Heart left ventricle (tissue), 13 donors: Measurements from ENCODE around the gene KSR2.

ENCODE experiments used
- CTCF ChIP-seq, 12 donors: fragments of 200-600 bp; sonication (generic) in 4 of 12; IDR thresholded peaks; one replicate each; pipeline versions ENCODE4 v1.5.0 to v1.8.0; 2018 to 2022; ENCODE audit warnings: antibody characterized with exemption in 12 of 12, mild to moderate bottlenecking in 5 of 12
- POLR2A ChIP-seq, 2 donors: fragments of 450-650 bp; IDR thresholded peaks; one replicate each; pipeline ENCODE4 v1.6.1; 2017; ENCODE audit warnings: antibody characterized with exemption in 2 of 2, mild to moderate bottlenecking in 2 of 2, moderate library complexity in 2 of 2
- donor health status: ischemic (EF 13 %, LVEDD 7.1; RV severe dilation, severe dysfunction).
- donor health status: DM: no; HTN: yes; CAD: no.
- donor health status: DM: no; HTN: no; CAD: no.
- donor health status: ischemic (EF 25% LVEDD 6.9; RV normal size, moderate dysfunction).
- donor health status: ischemic (EF 25% LVEDD 5.7; RV mildly dilated, moderate dysfunction).
- donor health status: ischemic (EF 35%, LVEDD 5.7; RV mildly dilated, moderate dysfunction).
- donor health status: nonischemic (EF 11% LVEDD 7.7; RV severe dilation, severe dysfunction).
- donor health status: DM: yes; HTN: yes; CAD: no.
- donor health status: PGD.
- donor health status: ischemic (EF 29% LVEDD 5.4; RV normal size, mild dysfunction).
- donor health status: nonischemic (EF 23%, LVEDD 6.1; RV moderate dilation, normal function).

GRCh38 chr12:117933545-117933944 is 35.2 kb downstream of the KSR2 start:
- TF ChIP-seq POLR2A (IDR thresholded peaks at IDR 0.05) (no peak), CTCF (IDR thresholded peaks at IDR 0.05) (no peak)
